GM12878 (cell line): ENCODE data around the gene SPATA24. TPM values are rescaled to one million over a fixed set of nuclear protein-coding genes. Genes with fewer than 3 reads are reported as not detected.

Experiments used
- ATAC-seq: fragments of 200-7000 bp; cut with Tn5 transposase; 3 replicates; pipeline ENCODE4 v1.9.1; 2020; ENCODE audit warnings: mild to moderate bottlenecking, moderate library complexity
- BruUV-seq: library from RNA; stranded (reverse); fragments of 400-500 nt; replicated peaks from 2 replicates; lab custom pipeline; 2021; lab: Mats Ljungman, UMichigan
- CTCF ChIA-PET: fragments of 300-600 bp; sonication (Branson Sonifier 250); formaldehyde crosslinking; extraction: SDS; loops from one replicate; lab custom pipeline; 2021; ENCODE audit warnings: inconsistent platforms; lab: Yijun Ruan, JAX
- POLR2A ChIA-PET: fragments of 350-600 bp; formaldehyde crosslinking; extraction: SDS; loops from one replicate; lab custom pipeline; 2021; ENCODE audit warnings: inconsistent platforms; lab: Charles Lee
- RAD21 ChIA-PET: fragments of 300-600 bp; sonication (Branson Sonifier 250); formaldehyde crosslinking; loops from one replicate; lab custom pipeline; 2023; ENCODE audit warnings: antibody characterized with exemption; ENCODE audit not compliant: unreplicated experiment; lab: Charles Lee
- SMC1A ChIA-PET: fragments of 300-600 bp; sonication (Branson Sonifier 250); formaldehyde crosslinking; loops from one replicate; lab custom pipeline; 2023; ENCODE audit not compliant: unreplicated experiment, uncharacterized antibody; lab: Charles Lee
- DNase-seq: peaks from one replicate; pipeline ENCODE4 v3.0.0-alpha.2; 2011; ENCODE audit warnings: low read depth, low spot score
- FAIRE-seq: peaks from 3 replicates; lab custom pipeline; 2011; peaks lifted over from hg19 to GRCh38; lab: Jason Lieb, UNC
- H2AFZ ChIP-seq: 2 replicates; pipeline ENCODE4 v1.6.0; 2011; ENCODE audit warnings: low read depth, low read length, control low read depth; ENCODE audit not compliant: control insufficient read depth
- H3K27ac ChIP-seq: 2 replicates; pipeline ENCODE4 v1.5.1; 2011; ENCODE audit warnings: control low read depth; ENCODE audit not compliant: control insufficient read depth, insufficient read depth
- H3K27me3 ChIP-seq, 2 experiments: replicated peaks in 1 of 2; 2 replicates each; pipeline versions ENCODE4 v1.6.0 to v1.6.1; 2011; ENCODE audit warnings: low read length in 1 of 2; ENCODE audit not compliant: control insufficient read depth in 2 of 2, insufficient read depth in 2 of 2
- H3K36me3 ChIP-seq, 2 experiments: 2 replicates each; pipeline ENCODE4 v1.5.1; 2011; ENCODE audit warnings: low read length in 1 of 2; ENCODE audit not compliant: control insufficient read depth in 2 of 2, insufficient read depth in 2 of 2
- H3K4me1 ChIP-seq: 2 replicates; pipeline ENCODE4 v1.6.1; 2011; ENCODE audit warnings: mild to moderate bottlenecking, low read length, moderate library complexity, mixed read lengths; ENCODE audit not compliant: control insufficient read depth, insufficient read depth
- H3K4me2 ChIP-seq: 2 replicates; pipeline ENCODE4 v1.6.0; 2011; ENCODE audit warnings: control low read depth; ENCODE audit not compliant: control insufficient read depth, insufficient read depth
- H3K4me3 ChIP-seq: fragments of 200-600 bp; sonication (generic); 2 replicates; pipeline ENCODE4 v1.5.1; 2016
- H3K79me2 ChIP-seq: 2 replicates; pipeline ENCODE4 v1.6.0; 2011; ENCODE audit warnings: low read length; ENCODE audit not compliant: control insufficient read depth, insufficient read depth
- H3K9ac ChIP-seq: 2 replicates; pipeline ENCODE4 v1.8.0; 2011; ENCODE audit warnings: low read length, control low read depth, mixed read lengths; ENCODE audit not compliant: control insufficient read depth, insufficient read depth
- H3K9me3 ChIP-seq: replicated peaks from 3 replicates; pipeline ENCODE4 v1.5.1; 2011; ENCODE audit warnings: mild to moderate bottlenecking, low read length; ENCODE audit not compliant: control insufficient read depth, insufficient read depth
- H4K20me1 ChIP-seq: 2 replicates; pipeline ENCODE4 v1.6.0; 2011; ENCODE audit not compliant: control insufficient read depth, insufficient read depth
- BCL11A ChIP-seq: IDR thresholded peaks from 2 replicates; pipeline ENCODE4 v1.6.1; 2011; ENCODE audit warnings: low read depth, low read length
- BCLAF1 ChIP-seq: fragments of 450-650 bp; IDR thresholded peaks from 2 replicates; pipeline ENCODE4 v1.6.1; 2017; ENCODE audit warnings: antibody characterized with exemption, mild to moderate bottlenecking, moderate library complexity
- CBFB ChIP-seq: IDR thresholded peaks from 2 replicates; pipeline ENCODE4 v1.6.1; 2016; ENCODE audit warnings: antibody characterized with exemption, low read depth
- EZH2 ChIP-seq: IDR thresholded peaks from 2 replicates; pipeline ENCODE4 v1.6.1; 2012; ENCODE audit warnings: low read depth, mild to moderate bottlenecking, control low read depth, inconsistent platforms, low read length, borderline replicate concordance; ENCODE audit not compliant: control insufficient read depth
- GABPA ChIP-seq: IDR thresholded peaks from 2 replicates; pipeline ENCODE4 v1.6.1; 2014; ENCODE audit warnings: antibody characterized with exemption, low read depth, mild to moderate bottlenecking, inconsistent platforms
- RUNX3 ChIP-seq: IDR thresholded peaks from 2 replicates; pipeline ENCODE4 v1.6.1; 2012; ENCODE audit warnings: low read length, inconsistent platforms
- STAT3 ChIP-seq: IDR thresholded peaks from 2 replicates; pipeline ENCODE4 v1.6.1; 2011; ENCODE audit warnings: low read depth, low read length, improper control_type of control experiment
- USF1 ChIP-seq: IDR thresholded peaks from 2 replicates; pipeline ENCODE4 v1.6.1; 2011; ENCODE audit warnings: borderline replicate concordance, low read depth, mild to moderate bottlenecking, moderate library complexity, mixed read lengths, low read length; ENCODE audit not compliant: insufficient read depth; ENCODE audit errors: extremely low read length
- YBX1 ChIP-seq: fragments of 450-650 bp; IDR thresholded peaks from 2 replicates; pipeline ENCODE4 v1.6.1; 2016; ENCODE audit warnings: antibody characterized with exemption
- ZNF217 ChIP-seq: fragments of 450-650 bp; IDR thresholded peaks from 2 replicates; pipeline ENCODE4 v1.6.1; 2017; ENCODE audit warnings: antibody characterized with exemption, mild to moderate bottlenecking
- WGBS: methylation state at CpG from one replicate; pipeline ENCODE4 v1.1.6; 2016; ENCODE audit warnings: low lambda C conversion rate; ENCODE audit not compliant: insufficient replicate concordance, insufficient coverage; ENCODE audit errors: missing lambda C conversion rate; 5-methylcytosine and 5-hydroxymethylcytosine counted together
- in situ Hi-C: fragments of 300-500 bp; cut with MboI; formaldehyde crosslinking; loops from 9 replicates; pipeline ENCODE4 v1.14.3; 2018; ENCODE audit warnings: mixed read lengths
- intact Hi-C: fragments of 100-400 bp; cut with micrococcal nuclease; formaldehyde crosslinking; loops from one replicate; pipeline ENCODE4 v1.14.2; 2022; ENCODE audit not compliant: unreplicated experiment
- polyA plus RNA-seq, 11 experiments: library from polyadenylated mRNA; depleted of rRNA in 4 of 11; unstranded in 6 of 11; stranded (reverse) in 5 of 11; fragments of >200 nt; fragmentation: Nextera tagmentation in 4 of 11; fragmentation: Illumina TruSeq in 1 of 11; extraction: Ambion mirVana in 4 of 11; extraction: Trizol in 1 of 11; gene quantifications; 1 replicate in 1 of 11; 2 replicates in 10 of 11; pipeline versions ENCODE4 v1.2.1 to v1.2.3, GENCODE V29; 2011 to 2016; ENCODE audit warnings: inconsistent platforms in 2 of 11, missing spikeins in 2 of 11, low read depth in 1 of 11
- total RNA-seq, 4 experiments: library from RNA; depleted of rRNA in 3 of 4; stranded (reverse); fragments of >200 nt in 3 of 4; fragmentation: Illumina TruSeq in 1 of 4; extraction: Trizol in 1 of 4; gene quantifications; 2 replicates each; pipeline versions ENCODE4 v1.2.1 to v1.2.3, GENCODE V29; 2013 to 2021

SPATA24 gene
- total and polyA plus RNA-seq, 10 of the 15 experiments (the other 5 are each of a cell fraction or from before 2014, with no cell fraction given) = 4.1 to 9.8 (median 7.3) TPM

- RAD21 ChIA-PET = interaction anchor here (0.6 kb wide), 1 partner anchor 121 kb away, joined by 3 read pairs; no protein-coding TSS in a partner anchor
- no peaks in the 10 kb centered on the region for H3K4me1 ChIP-seq
- FAIRE-seq = no peak
- no peak overlapping the region for H3K9ac ChIP-seq
- H4K20me1 ChIP-seq = no peaks in the 10 kb centered on the region
- POLR2A ChIA-PET = interaction anchor here (0.7 kb wide), 2 partner anchors 9 to 26 kb away, joined by 3 to 4 read pairs; no protein-coding TSS in a partner anchor
- no peak for ATAC-seq
- TF ChIP-seq ZNF217 = no peak
- TF ChIP-seq, all 136 proteins: peak for 0
- 70% methylated on average over 7 of the region's 7 CpGs for WGBS
- in situ Hi-C loops = no loop called here
- H2AFZ ChIP-seq = no peak overlapping the region
- intact Hi-C loops = no loop called here
- DNase-seq = no peak
- H3K4me2 ChIP-seq = no peak overlapping the region
- H3K27me3 ChIP-seq = no peaks in the 10 kb centered on the region
- H3K27ac ChIP-seq = no peak overlapping the region
- peaks cover 0 to 13% of the 10 kb centered on the region in 2 experiments; a peak in 1 of 4 replicates for H3K36me3 ChIP-seq
- BruUV-seq = no TSS peak
- SMC1A ChIA-PET = interaction anchor here (0.6 to 1.5 kb wide), 2 partner anchors 17 to 23 kb away, joined by 3 read pairs; no protein-coding TSS in a partner anchor
- H3K79me2 ChIP-seq = no peaks in the 10 kb centered on the region
- H3K9me3 ChIP-seq = no peaks in the 10 kb centered on the region
- no peak overlapping the region for H3K4me3 ChIP-seq
- CTCF ChIA-PET = interaction anchor here (1.3 to 1.8 kb wide), 2 partner anchors 17 to 121 kb away, joined by 4 read pairs; no protein-coding TSS in a partner anchor
Measured at GRCh38 chr5:139371482-139372435, 32.1 kb downstream of the SPATA24 start.

- no peak overlapping the region for H3K4me3 ChIP-seq
- no peak for FAIRE-seq
- BruUV-seq = TSS peak; percentile 68
- no peak overlapping the region for H3K4me2 ChIP-seq
- ATAC-seq = no peak
- intact Hi-C loops = no loop called here
- peaks cover 6 to 19% of the 10 kb centered on the region in 2 experiments; a peak in 3 of 4 replicates for H3K36me3 ChIP-seq
- no peaks in the 10 kb centered on the region for H3K27me3 ChIP-seq
- H3K9me3 ChIP-seq = no peaks in the 10 kb centered on the region
- no peak overlapping the region for H2AFZ ChIP-seq
- no peak overlapping the region for H3K27ac ChIP-seq
- H4K20me1 ChIP-seq = no peaks in the 10 kb centered on the region
- H3K9ac ChIP-seq = no peak overlapping the region
- POLR2A ChIA-PET = interaction anchor here (1.2 to 1.4 kb wide), 2 partner anchors 56 to 85 kb away, joined by 3 to 4 read pairs; no protein-coding TSS in a partner anchor
- RAD21 ChIA-PET = interaction anchor here (0.7 to 1.0 kb wide), 2 partner anchors 19 to 22 kb away, joined by 3 read pairs; no protein-coding TSS in a partner anchor
- SMC1A ChIA-PET = interaction anchor here (0.5 to 1.9 kb wide), 4 partner anchors 11 to 163 kb away, joined by 3 to 6 read pairs (median 5); no protein-coding TSS in a partner anchor
- no peaks in the 10 kb centered on the region for H3K79me2 ChIP-seq
- H3K4me1 ChIP-seq = no peaks in the 10 kb centered on the region
- in situ Hi-C loops = no loop called here
- DNase-seq = no peak
- 93% methylated on average over 1 of the region's 1 CpG for WGBS
- CTCF ChIA-PET = interaction anchor here (1.1 to 2.8 kb wide), 8 partner anchors 18 to 117 kb away, joined by 3 to 17 read pairs (median 3); partner anchors contain the start of genes MZB1 and PAIP2
- TF ChIP-seq ZNF217 (no peak), BCLAF1 (no peak), EZH2 (no peak), STAT3 (no peak), USF1 (no peak), GABPA (no peak), RUNX3 (no peak), CBFB (no peak), YBX1 (no peak), BCL11A (no peak)
Measured at GRCh38 chr5:139369181-139369580, 34.7 kb downstream of the SPATA24 start.
